GM12801 (cell line): ENCODE data around the gene TFDP2.

Experiments used
- TF ChIP-seq, protein P1 (sequence below): IDR thresholded peaks from one replicate; pipeline ENCODE4 v1.5.1; 2011; ENCODE audit warnings: control low read depth; ENCODE audit not compliant: insufficient read length; ENCODE audit errors: extremely low read depth

TFDP2 gene

DNA sequence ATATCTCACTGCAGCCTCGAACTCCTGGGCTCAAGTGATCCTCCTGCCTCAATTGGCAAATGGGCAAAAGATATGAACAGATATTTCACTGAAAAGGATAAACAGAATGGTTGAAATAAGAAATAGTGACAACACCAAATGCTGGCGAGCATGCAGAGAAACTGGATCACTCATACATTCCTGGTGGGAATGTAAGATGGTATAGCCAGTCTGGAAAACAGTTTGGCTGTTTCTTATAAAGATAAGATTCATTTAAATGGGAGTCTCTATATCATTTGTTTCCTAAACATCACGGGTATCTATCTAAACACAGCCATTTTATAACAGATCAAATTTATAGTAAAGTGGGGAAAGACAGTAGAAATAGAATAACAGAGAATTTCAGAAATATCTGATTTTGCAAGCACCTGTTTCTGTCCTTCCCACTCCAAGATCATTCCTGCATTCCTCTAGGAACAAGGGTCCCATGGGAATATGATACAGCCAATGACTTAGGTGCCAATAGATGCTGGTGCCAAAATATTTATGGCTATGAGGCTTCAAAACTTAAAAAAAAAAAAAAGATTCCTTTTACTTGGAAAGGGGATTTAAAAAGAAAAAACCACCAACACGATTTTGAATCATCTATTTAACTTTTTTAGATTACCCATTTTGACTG is 9.9 kb upstream of the TFDP2 start:
- TF ChIP-seq, protein P1, sequence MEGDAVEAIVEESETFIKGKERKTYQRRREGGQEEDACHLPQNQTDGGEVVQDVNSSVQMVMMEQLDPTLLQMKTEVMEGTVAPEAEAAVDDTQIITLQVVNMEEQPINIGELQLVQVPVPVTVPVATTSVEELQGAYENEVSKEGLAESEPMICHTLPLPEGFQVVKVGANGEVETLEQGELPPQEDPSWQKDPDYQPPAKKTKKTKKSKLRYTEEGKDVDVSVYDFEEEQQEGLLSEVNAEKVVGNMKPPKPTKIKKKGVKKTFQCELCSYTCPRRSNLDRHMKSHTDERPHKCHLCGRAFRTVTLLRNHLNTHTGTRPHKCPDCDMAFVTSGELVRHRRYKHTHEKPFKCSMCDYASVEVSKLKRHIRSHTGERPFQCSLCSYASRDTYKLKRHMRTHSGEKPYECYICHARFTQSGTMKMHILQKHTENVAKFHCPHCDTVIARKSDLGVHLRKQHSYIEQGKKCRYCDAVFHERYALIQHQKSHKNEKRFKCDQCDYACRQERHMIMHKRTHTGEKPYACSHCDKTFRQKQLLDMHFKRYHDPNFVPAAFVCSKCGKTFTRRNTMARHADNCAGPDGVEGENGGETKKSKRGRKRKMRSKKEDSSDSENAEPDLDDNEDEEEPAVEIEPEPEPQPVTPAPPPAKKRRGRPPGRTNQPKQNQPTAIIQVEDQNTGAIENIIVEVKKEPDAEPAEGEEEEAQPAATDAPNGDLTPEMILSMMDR = no peak

DNA sequence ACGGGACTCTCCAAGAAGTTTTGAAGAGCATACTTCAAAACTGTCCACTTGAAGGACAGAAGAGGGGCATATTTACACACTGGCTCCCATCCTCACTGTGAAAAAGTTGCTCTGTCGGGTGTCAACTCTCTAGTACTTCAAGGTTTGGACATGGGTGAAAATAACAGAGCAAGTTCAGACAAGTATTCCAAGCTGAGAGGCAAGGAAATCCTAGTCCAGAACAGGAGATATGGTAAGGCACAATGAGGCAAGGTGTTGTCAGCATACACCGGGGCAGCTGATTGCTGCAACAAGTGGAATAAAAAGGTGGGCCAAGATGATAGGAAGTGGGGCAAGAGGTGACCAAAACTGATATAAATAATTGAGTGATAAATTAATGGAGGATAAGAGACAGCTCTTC is 4.8 kb upstream of the TFDP2 start:
- TF ChIP-seq, protein P1 = no peak

DNA sequence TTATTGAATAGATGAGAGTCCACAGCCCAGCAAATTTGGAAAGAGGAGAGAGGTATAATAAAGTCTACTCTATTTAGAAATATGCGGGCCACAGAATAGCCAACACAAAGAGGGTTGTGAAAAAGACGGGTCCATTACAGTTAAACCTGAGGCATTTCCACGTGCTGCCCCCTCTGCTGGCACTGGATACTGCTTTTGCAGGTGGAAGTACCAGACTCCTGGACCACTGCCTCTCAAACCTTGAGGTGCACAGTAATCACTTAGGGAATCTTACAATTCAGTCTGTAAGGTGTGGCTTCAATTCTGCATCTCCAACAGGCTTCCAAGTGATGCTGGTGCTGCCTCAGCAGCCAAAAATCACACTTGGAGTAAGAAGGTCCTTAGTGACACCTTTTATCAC is 3.0 kb upstream of the TFDP2 start:
- TF ChIP-seq, protein P1 = no peak

DNA sequence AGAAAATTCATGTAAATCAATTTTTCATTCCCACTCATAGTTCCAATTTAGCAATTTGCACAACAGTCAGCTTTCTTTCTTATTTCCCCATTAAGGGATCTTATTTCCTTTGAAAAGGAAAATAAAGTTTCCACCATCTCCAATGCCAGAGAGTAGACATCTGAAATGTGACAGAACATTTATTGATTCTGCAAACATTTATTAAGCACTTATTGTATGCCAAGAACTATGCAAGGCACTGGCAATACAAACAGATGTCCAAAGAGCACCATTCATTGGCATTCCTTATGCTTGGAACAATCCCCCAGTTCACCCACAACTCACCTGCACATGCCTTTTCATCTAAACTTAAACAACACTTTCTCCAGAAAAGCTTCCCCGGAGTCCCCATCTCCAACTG is 2.5 kb upstream of the TFDP2 start:
- TF ChIP-seq, protein P1 = no peak

DNA sequence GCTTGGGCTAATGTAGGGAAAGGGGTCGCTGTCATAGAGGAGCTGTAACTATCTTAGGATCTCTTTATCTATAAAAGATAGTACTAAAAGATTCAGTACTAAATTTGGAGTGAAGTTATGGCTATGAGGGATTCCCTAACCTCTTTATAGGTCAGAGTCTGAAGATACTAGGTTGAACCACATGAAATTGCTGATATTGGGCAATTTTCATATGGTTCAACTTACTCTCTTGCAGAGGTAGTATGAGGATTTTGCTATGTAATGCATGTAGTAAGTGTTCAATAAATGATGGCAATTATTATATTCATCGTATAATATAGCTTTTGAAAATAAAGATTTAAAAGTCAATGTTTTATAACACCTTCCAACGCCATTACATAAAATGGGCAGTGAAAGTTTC is 1.9 kb upstream of the TFDP2 start:
- TF ChIP-seq, protein P1 = no peak

DNA sequence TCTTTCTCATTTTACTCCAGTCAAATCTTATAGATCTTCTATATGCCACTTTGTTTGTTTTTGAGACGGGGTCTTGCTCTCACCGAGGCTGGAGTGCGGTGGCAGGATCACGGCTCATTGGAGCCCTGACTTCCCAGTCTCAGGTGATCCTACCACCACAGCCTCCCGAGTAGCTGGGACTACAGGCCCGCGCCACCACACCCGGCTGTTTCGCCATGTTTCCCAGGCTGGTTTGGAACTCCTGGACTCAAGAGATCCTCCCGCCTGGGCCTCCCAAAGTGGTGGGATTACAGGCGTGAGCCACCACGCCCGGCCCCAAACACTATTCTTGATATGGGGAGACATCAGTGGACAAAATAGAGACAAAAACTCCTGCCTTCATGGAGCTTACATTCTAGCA is 927 bp upstream of the TFDP2 start:
- TF ChIP-seq, protein P1 = no peak

DNA sequence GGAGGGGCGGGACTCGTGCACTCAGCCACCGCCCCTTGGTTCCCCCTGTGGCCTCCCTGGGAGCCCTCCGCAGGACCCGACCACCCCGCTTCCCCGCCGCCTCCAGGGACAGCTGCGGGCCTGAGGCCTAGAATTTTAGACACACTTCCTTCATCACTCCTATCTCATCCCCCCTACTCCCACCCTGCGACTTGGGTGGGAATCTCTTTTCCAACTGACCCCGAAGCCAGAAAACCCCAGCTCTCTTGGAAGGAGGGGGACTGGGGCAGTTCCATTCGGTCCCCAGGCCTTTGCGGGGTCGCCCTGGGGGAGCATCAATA is 289 bp upstream of the TFDP2 start:
- TF ChIP-seq, protein P1 = no peak
